ENCODE results near the gene C8G.

The C8G gene

GRCh38 chr9:136934277-136934676 lies 10.8 kb upstream of the C8G start:
- H3K4me3 ChIP-seq (ENCODE audit: control insufficient read depth, low read depth, low read length), result no peak overlapping the region
- DNase-seq (ENCODE audit: low read depth), result no peak
- TF ChIP-seq CTCF (conservative IDR thresholded peaks at IDR 0.05; ENCODE audit: control insufficient read depth, insufficient read depth, low read depth, low read length), result no peak

- no peak for TF ChIP-seq CTCF (conservative IDR thresholded peaks at IDR 0.05; ENCODE audit: control insufficient read depth, insufficient read depth, low read depth, low read length)
- no peak for DNase-seq (ENCODE audit: low read depth)
- H3K4me3 ChIP-seq (ENCODE audit: control insufficient read depth, low read depth, low read length), result no peak overlapping the region
These were observed 9.4 kb upstream of the C8G start for GRCh38 chr9:136935651-136936050.

DNA sequence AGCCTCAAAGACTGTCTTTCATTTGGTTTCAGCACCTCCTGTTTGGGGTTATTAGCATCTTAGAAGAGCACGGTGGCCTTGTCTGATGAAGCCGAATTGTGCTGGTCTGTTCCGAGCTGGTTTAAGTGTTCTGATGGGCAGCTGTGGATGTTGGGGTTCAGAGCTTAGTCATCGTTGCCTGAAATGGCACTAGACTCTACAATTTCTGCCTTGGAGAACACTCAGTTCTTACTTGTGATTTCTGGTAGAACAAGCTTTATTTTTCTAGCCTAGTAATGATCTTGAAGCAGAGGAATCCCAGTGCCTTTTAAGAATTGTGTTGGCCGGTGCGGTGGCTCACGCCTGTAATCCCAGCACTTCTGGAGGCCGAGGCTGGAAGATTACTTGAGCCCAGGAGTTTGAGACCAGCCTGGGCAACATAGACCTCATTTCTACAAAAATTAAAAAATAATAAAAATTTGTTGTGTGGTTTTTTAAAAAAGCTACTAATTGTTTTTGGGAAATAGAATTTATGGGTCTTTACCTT lies 8.3 kb upstream of the C8G start:
- H3K4me3 ChIP-seq (ENCODE audit: control insufficient read depth, low read depth, low read length), result no peak overlapping the region
- no peak for DNase-seq (ENCODE audit: low read depth)
- no peak for TF ChIP-seq CTCF (conservative IDR thresholded peaks at IDR 0.05; ENCODE audit: control insufficient read depth, insufficient read depth, low read depth, low read length)

DNA sequence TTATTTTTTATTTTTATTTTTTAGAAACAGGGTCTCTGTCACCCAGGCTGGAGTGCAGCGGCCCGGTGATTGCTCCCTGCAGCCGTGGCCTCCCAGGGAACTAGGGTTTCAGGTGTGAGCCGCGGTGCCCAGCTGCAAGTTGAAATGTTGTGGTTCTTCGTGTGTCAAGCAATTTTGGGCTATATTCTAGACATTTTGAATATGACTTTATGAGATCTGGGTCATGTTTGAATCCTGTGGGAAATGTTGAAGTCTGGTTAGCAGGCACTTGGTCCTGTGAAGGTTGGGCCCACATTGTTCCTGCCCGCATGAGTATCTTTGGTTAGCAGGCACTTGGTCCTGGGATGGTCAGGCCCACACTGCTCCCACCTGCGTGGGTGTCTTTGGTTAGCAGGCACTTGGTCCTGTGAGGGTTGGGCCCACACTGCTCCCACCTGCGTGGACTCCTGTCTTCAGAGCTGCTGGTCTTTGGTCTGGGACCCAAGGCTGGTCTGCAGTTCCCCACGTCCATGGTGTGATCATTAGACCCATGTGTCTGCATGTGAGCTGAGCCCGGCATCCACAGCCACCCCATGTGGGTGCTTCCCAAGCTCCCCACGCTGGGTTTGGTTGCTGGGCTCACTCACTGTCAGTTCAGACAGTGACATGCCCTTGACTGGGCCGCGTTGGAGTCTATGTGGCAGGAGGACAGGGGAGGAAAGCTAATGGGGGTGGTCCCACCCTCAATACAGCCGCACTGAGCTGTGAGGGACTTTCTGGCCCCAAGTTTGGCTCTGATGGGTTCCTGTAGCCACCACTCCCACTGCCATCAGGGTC lies 7.6 kb upstream of the C8G start:
- no peak for DNase-seq (ENCODE audit: low read depth)
- H3K4me3 ChIP-seq (ENCODE audit: control insufficient read depth, low read depth, low read length), result no peak overlapping the region
- no peak for TF ChIP-seq CTCF (conservative IDR thresholded peaks at IDR 0.05; ENCODE audit: control insufficient read depth, insufficient read depth, low read depth, low read length)

GRCh38 chr9:136939431-136939995 lies 5.5 kb upstream of the C8G start:
- no peak overlapping the region for H3K4me3 ChIP-seq (ENCODE audit: control insufficient read depth, low read depth, low read length)
- DNase-seq (ENCODE audit: low read depth), result no peak
- no peak for TF ChIP-seq CTCF (conservative IDR thresholded peaks at IDR 0.05; ENCODE audit: control insufficient read depth, insufficient read depth, low read depth, low read length)

DNA sequence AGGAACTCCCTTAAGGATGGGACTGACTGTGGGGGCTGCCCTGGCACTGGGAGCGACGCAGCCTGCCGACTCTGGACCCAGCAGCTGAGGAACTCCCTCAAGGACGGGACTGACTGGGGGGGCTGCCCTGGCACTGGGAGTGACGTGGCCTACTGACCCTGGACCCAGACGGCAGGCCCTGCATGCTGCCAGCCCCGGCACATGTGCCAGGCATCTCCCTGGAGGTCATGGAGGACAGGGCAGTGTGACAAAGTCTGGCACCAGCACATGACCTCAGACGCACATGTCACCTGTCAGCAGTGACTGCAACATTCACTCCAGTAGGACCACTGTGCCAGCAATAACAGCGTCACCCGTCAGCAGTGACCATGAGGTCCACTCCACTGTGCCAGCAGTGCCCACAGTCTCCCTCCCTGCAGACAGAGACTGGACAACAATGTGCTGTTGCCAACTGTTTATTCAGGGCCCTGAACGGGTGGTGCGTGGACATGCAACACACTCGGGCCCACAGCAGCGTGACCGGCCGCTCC lies 5.0 kb upstream of the C8G start:
- no peak for TF ChIP-seq CTCF (conservative IDR thresholded peaks at IDR 0.05; ENCODE audit: control insufficient read depth, insufficient read depth, low read depth, low read length)

More for the DNA sequence above, 5.0 kb upstream of the C8G start:
- DNase-seq (ENCODE audit: low read depth), result no peak
- H3K4me3 ChIP-seq (ENCODE audit: control insufficient read depth, low read depth, low read length), result no peak overlapping the region

All from fibroblast of mammary gland (primary cell).